LNCaP clone FGC (cell line): ENCODE results near the gene CFAP73.

ENCODE experiments used
- DNase-seq: peaks from one replicate; pipeline ENCODE4 v3.0.0-alpha.2; 2011; ENCODE audit warnings: low read depth
- H3K4me3 ChIP-seq: 2 replicates; pipeline ENCODE4 v1.5.1; 2011; ENCODE audit warnings: mild to moderate bottlenecking, low read depth, low read length, control low read depth
- CTCF ChIP-seq: IDR thresholded peaks from 2 replicates; pipeline ENCODE4 v1.5.1; 2012; ENCODE audit warnings: mild to moderate bottlenecking; ENCODE audit not compliant: control insufficient read depth, insufficient read depth; ENCODE audit errors: extremely low read depth

CFAP73 gene

GRCh38 chr12:113172185-113172584 lies 22.7 kb downstream of the CFAP73 start:
- no peak overlapping the region for H3K4me3 ChIP-seq
- TF ChIP-seq CTCF = no peak
- DNase-seq = no peak

GRCh38 chr12:113173081-113173698 lies 23.7 kb downstream of the CFAP73 start:
- TF ChIP-seq CTCF = no peak
- DNase-seq = no peak

GRCh38 chr12:113174461-113175384 lies 25.2 kb downstream of the CFAP73 start:
- peak; percentile 91 for TF ChIP-seq CTCF
- no peak for DNase-seq

More at GRCh38 chr12:113173081-113173698, 23.7 kb downstream of the CFAP73 start:
- H3K4me3 ChIP-seq = no peak overlapping the region

GRCh38 chr12:113179023-113179422 lies 29.5 kb downstream of the CFAP73 start:
- no peak overlapping the region for H3K4me3 ChIP-seq
- TF ChIP-seq CTCF = no peak

More at GRCh38 chr12:113174461-113175384, 25.2 kb downstream of the CFAP73 start:
- H3K4me3 ChIP-seq = no peak overlapping the region

GRCh38 chr12:113180333-113180732 lies 30.8 kb downstream of the CFAP73 start:
- TF ChIP-seq CTCF = no peak
- DNase-seq = no peak
- no peak overlapping the region for H3K4me3 ChIP-seq

More at GRCh38 chr12:113179023-113179422, 29.5 kb downstream of the CFAP73 start:
- no peak for DNase-seq

- no peak overlapping the region for H3K4me3 ChIP-seq
- TF ChIP-seq CTCF = no peak
- DNase-seq = no peak
These were observed 32.5 kb downstream of the CFAP73 start for GRCh38 chr12:113181975-113182374.
